SH-SY5Y (cell line): Measurements from ENCODE around the gene AFF2.

ENCODE experiments used
- GATA2 ChIP-seq: IDR thresholded peaks from 2 replicates; pipeline ENCODE4 v1.6.1; 2011; ENCODE audit warnings: mild to moderate bottlenecking, low read depth, low read length
- GATA3 ChIP-seq: IDR thresholded peaks from 2 replicates; pipeline ENCODE4 v1.6.1; 2011; ENCODE audit warnings: low read depth, mild to moderate bottlenecking, low read length, moderate library complexity

Gene AFF2

GRCh38 chrX:148552775-148553174 is 52.4 kb downstream of the AFF2 start:
- TF ChIP-seq GATA3 (no peak), GATA2 (no peak)

GRCh38 chrX:148555101-148555500 is 54.7 kb downstream of the AFF2 start:
- no peak for TF ChIP-seq GATA3
- TF ChIP-seq GATA2: no peak

- no peak for TF ChIP-seq GATA3
These were observed 55.3 kb downstream of the AFF2 start for GRCh38 chrX:148555571-148556243.

GRCh38 chrX:148556498-148556897 is 56.1 kb downstream of the AFF2 start:
- TF ChIP-seq GATA3 (no peak), GATA2 (no peak)

- TF ChIP-seq GATA3 (no peak), GATA2 (no peak)
These were observed 62.4 kb downstream of the AFF2 start for GRCh38 chrX:148562846-148563245.

GRCh38 chrX:148567229-148567628 is 66.8 kb downstream of the AFF2 start:
- TF ChIP-seq GATA2 (no peak), GATA3 (no peak)

GRCh38 chrX:148567779-148568178 is 67.4 kb downstream of the AFF2 start:
- TF ChIP-seq GATA2 (no peak), GATA3 (no peak)

- TF ChIP-seq GATA2: no peak
- TF ChIP-seq GATA3: no peak
These were observed 68.3 kb downstream of the AFF2 start for GRCh38 chrX:148568763-148569162.

GRCh38 chrX:148572337-148572736 is 71.9 kb downstream of the AFF2 start:
- no peak for TF ChIP-seq GATA3
- no peak for TF ChIP-seq GATA2

- no peak for TF ChIP-seq GATA3
- TF ChIP-seq GATA2: no peak
These were observed 72.7 kb downstream of the AFF2 start for GRCh38 chrX:148573119-148573518.

- TF ChIP-seq GATA2 (no peak), GATA3 (no peak)
These were observed 74.0 kb downstream of the AFF2 start for GRCh38 chrX:148574237-148574973.

- TF ChIP-seq GATA3: no peak
- no peak for TF ChIP-seq GATA2
These were observed 76.0 kb downstream of the AFF2 start for GRCh38 chrX:148576396-148576795.

- no peak for TF ChIP-seq GATA3
These were observed 77.3 kb downstream of the AFF2 start for GRCh38 chrX:148577741-148578140.

- TF ChIP-seq GATA2: no peak
- no peak for TF ChIP-seq GATA3
These were observed 79.6 kb downstream of the AFF2 start for GRCh38 chrX:148580016-148580415.

- TF ChIP-seq GATA3: no peak
- TF ChIP-seq GATA2: no peak
These were observed 81.9 kb downstream of the AFF2 start for GRCh38 chrX:148582353-148582752.
